ENCODE measurements around the gene ACAD9. TPM values are rescaled to one million over a fixed set of nuclear protein-coding genes. Genes with fewer than 3 reads are reported as not detected.

The ACAD9 gene
- total RNA-seq, 2 experiments from 2014 or later, result 60.0 to 70.7 TPM

DNA sequence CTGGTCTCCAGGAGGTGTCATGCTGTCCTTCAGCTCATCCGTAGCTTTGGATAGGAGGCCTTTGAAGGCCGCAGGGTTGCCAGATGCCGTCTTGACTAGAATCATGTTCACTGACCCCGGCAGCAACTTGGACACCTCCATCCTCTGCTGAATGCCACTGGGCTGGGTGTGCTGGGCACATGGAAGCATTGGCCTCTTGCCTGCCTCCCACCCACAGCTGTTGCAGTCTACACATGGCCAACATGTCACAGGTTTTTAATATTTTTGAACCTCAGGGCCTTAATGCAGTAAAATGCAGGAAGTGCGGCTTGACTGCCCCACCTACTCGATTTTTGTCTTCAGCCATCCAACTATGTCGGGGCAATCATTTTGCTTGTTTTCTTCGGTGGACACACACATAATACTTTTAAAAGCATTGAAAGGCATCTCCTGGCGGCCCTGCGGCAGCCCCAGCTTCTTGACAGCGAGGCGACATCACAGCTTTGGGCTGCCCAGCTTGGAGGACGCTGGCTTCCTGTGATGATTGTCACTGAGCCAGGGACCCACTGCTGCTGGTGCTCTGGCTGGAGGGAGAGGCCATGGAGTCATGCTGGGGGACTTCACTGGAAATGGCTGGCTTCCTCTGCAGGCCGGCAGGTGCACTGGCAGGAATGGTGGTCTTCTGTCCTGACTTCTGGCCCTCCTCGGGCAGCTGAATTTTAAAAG is 31.6 kb upstream of the ACAD9 start:
- ATAC-seq, result no peak
- ChIA-PET CTCF (interaction anchor here (0.6 to 3.5 kb wide), 6 partner anchors 28 to 234 kb away, joined by 3 to 23 read pairs (median 4); no protein-coding TSS in a partner anchor), POLR2A (no interaction called here)
- no peak overlapping the region for H3K27ac Mint-ChIP-seq
- H3K9me3 Mint-ChIP-seq (ENCODE audit: low read depth), result no peaks in the 10 kb centered on the region
- H3K4me3 Mint-ChIP-seq, result no peak overlapping the region
- H3K4me1 Mint-ChIP-seq, result peaks cover 20% of the 10 kb centered on the region
- no peaks in the 10 kb centered on the region for H3K36me3 Mint-ChIP-seq (ENCODE audit: low read depth)
- intact Hi-C loops (cut with DNase I, micrococcal nuclease), result loop anchor here (2.0 kb wide), 1 partner anchor 63 kb away; no protein-coding TSS in a partner anchor
- H3K27me3 Mint-ChIP-seq, result no peaks in the 10 kb centered on the region
- DNase-seq, result no peak

DNA sequence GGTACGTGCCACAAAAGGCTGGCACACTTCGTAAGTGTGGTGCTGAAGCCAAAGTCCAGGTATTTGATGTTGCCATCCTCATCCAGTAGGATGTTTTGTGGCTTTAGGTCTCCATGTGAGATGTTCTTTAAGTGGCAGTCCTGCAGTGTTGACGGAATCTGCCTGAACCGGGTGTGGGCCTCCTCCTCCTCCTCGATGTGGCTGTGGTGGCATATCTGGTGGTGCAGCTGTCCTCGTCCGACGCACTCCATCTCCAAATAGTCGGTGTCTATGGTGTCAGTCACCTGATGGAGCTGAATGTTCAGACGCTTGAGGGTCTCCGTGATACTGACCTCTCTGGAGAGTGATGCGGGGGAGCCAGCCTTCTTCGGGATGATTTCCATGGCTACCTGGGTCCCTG is 30.5 kb upstream of the ACAD9 start:
- intact Hi-C loops (cut with DNase I, micrococcal nuclease), result no loop called here
- Mint-ChIP-seq H3K9me3 (ENCODE audit: low read depth) (no peaks in the 10 kb centered on the region), H3K36me3 (ENCODE audit: low read depth) (no peaks in the 10 kb centered on the region), H3K27ac (no peak overlapping the region), H3K4me3 (no peak overlapping the region), H3K4me1 (peaks cover 20% of the 10 kb centered on the region), H3K27me3 (no peaks in the 10 kb centered on the region)
- ATAC-seq (no peak), DNase-seq (no peak)
- ChIA-PET POLR2A (no interaction called here), CTCF (interaction anchor here (0.9 to 3.4 kb wide), 2 partner anchors 32 to 235 kb away, joined by 3 to 11 read pairs; no protein-coding TSS in a partner anchor)

DNA sequence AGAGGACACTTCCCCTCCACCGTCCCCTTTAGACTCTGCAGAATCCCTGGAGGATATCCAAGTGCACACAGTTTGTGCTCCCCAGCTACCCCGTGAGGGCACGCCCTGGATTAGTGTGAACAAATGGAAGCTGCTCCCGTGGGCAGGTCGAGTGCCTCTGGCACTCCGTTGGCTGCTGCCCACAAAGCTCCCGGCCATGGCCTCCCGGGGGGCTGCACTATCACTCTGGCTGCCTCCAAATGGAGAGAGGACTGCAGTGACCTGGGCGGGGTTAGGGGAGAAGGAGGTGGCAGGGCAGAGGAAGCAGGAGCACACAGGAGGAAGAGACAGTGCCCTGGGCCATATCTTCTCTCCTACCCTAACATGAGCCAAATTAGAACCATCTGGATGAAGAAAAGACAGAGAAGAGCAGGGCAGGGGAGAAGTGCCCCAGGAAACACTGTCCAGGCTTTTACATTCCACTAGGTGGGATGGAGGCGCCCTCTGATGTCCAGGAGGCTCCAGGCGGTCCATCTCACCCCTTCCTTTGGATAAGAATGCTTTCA is 29.4 kb upstream of the ACAD9 start:
- Mint-ChIP-seq H3K27ac (no peak overlapping the region), H3K4me1 (peaks cover 18% of the 10 kb centered on the region), H3K27me3 (no peaks in the 10 kb centered on the region), H3K36me3 (ENCODE audit: low read depth) (no peaks in the 10 kb centered on the region), H3K4me3 (no peak overlapping the region), H3K9me3 (ENCODE audit: low read depth) (peaks cover 8% of the 10 kb centered on the region)
- intact Hi-C loops (cut with DNase I, micrococcal nuclease), result loop anchor here in 1 of 2 experiments (10.0 kb wide), 1 partner anchor 325 kb away; no protein-coding TSS in a partner anchor
- POLR2A ChIA-PET, result no interaction called here
- no peak for ATAC-seq
- CTCF ChIA-PET, result no interaction called here
- DNase-seq, result peak; percentile 24

DNA sequence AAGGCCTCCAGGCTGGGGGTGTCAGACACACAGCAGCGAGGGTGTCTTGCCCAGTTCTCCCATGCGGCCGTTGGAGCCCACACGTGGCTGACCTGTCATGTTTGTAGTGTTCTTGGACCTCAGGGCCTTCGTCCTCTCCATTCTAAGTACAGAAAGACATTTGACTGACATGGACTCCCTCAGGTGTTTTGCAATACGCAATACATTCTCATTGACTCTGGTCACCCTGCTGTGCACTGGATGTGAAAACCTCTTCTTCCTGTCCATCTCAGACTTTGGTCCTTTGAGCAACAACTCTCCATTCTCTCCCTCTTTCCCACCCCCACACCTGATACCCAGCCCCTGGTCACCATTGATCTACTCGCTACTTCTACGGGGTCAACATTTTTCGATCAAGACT is 28.9 kb upstream of the ACAD9 start:
- intact Hi-C loops (cut with DNase I, micrococcal nuclease), result loop anchor here in 1 of 2 experiments (10.0 kb wide), 1 partner anchor 326 kb away; no protein-coding TSS in a partner anchor
- peaks cover 13% of the 10 kb centered on the region for H3K4me1 Mint-ChIP-seq
- ChIA-PET CTCF (no interaction called here), POLR2A (no interaction called here)
- no peaks in the 10 kb centered on the region for H3K27me3 Mint-ChIP-seq
- no peak overlapping the region for H3K27ac Mint-ChIP-seq
- H3K4me3 Mint-ChIP-seq, result no peak overlapping the region
- H3K9me3 Mint-ChIP-seq (ENCODE audit: low read depth), result peaks cover 12% of the 10 kb centered on the region
- DNase-seq, result no peak
- no peak for ATAC-seq
- no peaks in the 10 kb centered on the region for H3K36me3 Mint-ChIP-seq (ENCODE audit: low read depth)

DNA sequence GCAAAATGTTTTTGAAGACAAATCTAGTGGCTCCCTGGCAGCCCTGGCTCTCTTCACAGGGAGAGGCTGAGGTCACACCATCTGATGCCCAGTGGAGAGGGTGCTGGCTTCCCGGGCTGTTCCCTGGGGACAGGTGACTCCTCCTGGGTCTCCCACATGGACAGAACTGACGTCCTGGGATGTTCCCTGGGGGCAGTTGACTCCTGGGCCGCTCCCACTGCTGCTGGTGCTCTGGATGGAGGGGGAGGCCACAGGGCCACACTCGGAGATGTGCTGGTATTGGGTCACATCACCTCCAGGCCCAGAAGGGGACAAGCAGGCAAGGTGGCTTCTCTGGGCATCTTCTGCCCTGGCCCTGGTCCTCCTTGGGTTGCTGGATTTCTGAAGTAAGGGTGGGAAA is 27.8 kb upstream of the ACAD9 start:
- H3K27me3 Mint-ChIP-seq, result no peaks in the 10 kb centered on the region
- H3K4me1 Mint-ChIP-seq, result peaks cover 5% of the 10 kb centered on the region
- no peak for DNase-seq
- intact Hi-C loops (cut with DNase I, micrococcal nuclease), result loop anchor here in 1 of 2 experiments (10.0 kb wide), 1 partner anchor 327 kb away; no protein-coding TSS in a partner anchor
- CTCF ChIA-PET, result interaction anchor here (2.4 kb wide), 1 partner anchor 171 kb away, joined by 8 read pairs; no protein-coding TSS in a partner anchor
- POLR2A ChIA-PET, result no interaction called here
- H3K4me3 Mint-ChIP-seq, result no peak overlapping the region
- H3K9me3 Mint-ChIP-seq (ENCODE audit: low read depth), result peaks cover 14% of the 10 kb centered on the region
- no peaks in the 10 kb centered on the region for H3K36me3 Mint-ChIP-seq (ENCODE audit: low read depth)
- H3K27ac Mint-ChIP-seq, result no peak overlapping the region
- ATAC-seq, result no peak

DNA sequence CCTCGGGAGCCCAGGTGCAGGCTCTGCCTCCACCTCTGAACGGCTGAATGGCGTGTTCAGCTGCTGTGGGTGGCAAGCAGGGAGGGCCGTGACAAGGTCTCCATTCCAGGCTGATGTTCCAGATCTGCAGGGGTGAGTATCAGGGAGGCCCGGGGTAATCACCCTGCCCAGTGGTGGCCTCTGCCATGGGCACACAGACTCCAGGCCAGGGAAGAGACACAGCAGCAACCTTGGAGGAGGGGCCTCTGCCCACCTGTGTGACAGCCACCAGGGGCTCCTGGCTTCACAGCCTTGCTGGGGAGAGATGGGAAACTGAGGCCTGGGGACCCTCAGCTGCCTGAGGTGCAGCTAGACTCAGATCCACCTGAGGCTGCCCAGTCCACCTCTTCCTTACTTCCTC is 25.6 kb upstream of the ACAD9 start:
- Mint-ChIP-seq H3K27me3 (no peaks in the 10 kb centered on the region), H3K9me3 (ENCODE audit: low read depth) (peaks cover 26% of the 10 kb centered on the region)
- CTCF ChIA-PET, result interaction anchor here (1.5 to 2.4 kb wide), 2 partner anchors 171 to 173 kb away, joined by 4 to 8 read pairs; no protein-coding TSS in a partner anchor

DNA sequence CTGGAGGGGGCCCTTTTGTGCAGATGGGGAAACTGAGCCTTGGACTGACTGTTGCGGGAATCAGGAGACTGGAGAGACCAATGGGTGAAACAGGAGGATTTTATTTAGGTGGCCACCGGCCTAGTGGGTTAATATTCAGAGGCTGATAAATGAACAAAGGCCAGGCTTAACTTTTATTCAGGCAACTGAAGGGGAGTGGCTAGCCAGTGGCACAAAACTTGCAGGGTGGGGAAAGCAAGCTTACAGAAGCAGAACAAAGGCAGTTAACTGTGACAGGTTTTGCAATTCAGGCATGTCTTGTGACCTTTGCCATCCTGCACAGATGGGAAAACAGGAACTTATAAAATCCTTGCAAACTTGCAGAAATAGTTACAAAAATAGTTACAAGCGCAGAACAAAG is 24.9 kb upstream of the ACAD9 start:
- no peak overlapping the region for H3K27ac Mint-ChIP-seq
- H3K27me3 Mint-ChIP-seq, result no peaks in the 10 kb centered on the region
- CTCF ChIA-PET, result interaction anchor here (1.0 to 1.6 kb wide), 2 partner anchors 21 to 37 kb away, joined by 3 to 5 read pairs; no protein-coding TSS in a partner anchor
- H3K4me1 Mint-ChIP-seq, result no peaks in the 10 kb centered on the region
- intact Hi-C loops (cut with DNase I, micrococcal nuclease), result loop anchor here in 1 of 2 experiments (10.0 kb wide), 1 partner anchor 330 kb away; no protein-coding TSS in a partner anchor
- ATAC-seq (no peak), DNase-seq (no peak)
- peaks cover 12% of the 10 kb centered on the region for H3K36me3 Mint-ChIP-seq (ENCODE audit: low read depth)
- POLR2A ChIA-PET, result no interaction called here
- H3K9me3 Mint-ChIP-seq (ENCODE audit: low read depth), result peaks cover 31% of the 10 kb centered on the region
- H3K4me3 Mint-ChIP-seq, result no peak overlapping the region

More for the DNA sequence above, 25.6 kb upstream of the ACAD9 start:
- Mint-ChIP-seq H3K27ac (no peak overlapping the region), H3K4me1 (no peaks in the 10 kb centered on the region), H3K36me3 (ENCODE audit: low read depth) (peaks cover 8% of the 10 kb centered on the region), H3K4me3 (no peak overlapping the region)
- intact Hi-C loops (cut with DNase I, micrococcal nuclease), result loop anchor here in 1 of 2 experiments (10.0 kb wide), 1 partner anchor 329 kb away; no protein-coding TSS in a partner anchor
- POLR2A ChIA-PET, result no interaction called here
- ATAC-seq (no peak), DNase-seq (no peak)

DNA sequence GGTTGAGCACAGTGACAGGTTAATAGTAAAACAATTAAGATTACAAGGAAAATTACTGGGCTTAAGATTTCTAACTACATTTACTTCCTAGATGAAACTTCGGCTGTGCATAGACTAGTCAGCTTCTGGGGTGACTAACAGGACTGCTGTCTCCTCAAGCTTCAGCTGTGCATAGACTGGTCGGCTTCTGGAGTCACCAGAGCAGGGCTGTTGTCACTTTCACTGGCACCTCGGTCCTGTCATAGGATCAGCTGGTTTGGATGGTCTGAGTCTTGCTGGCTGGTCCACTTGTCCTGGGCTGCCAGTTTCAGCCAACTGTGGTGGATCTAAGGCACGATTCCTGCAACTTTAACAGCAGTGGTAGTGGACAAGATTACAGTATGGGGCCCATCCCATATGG is 23.9 kb upstream of the ACAD9 start:
- Mint-ChIP-seq H3K27ac (no peak overlapping the region), H3K36me3 (ENCODE audit: low read depth) (peaks cover 23% of the 10 kb centered on the region)
- POLR2A ChIA-PET, result no interaction called here

DNA sequence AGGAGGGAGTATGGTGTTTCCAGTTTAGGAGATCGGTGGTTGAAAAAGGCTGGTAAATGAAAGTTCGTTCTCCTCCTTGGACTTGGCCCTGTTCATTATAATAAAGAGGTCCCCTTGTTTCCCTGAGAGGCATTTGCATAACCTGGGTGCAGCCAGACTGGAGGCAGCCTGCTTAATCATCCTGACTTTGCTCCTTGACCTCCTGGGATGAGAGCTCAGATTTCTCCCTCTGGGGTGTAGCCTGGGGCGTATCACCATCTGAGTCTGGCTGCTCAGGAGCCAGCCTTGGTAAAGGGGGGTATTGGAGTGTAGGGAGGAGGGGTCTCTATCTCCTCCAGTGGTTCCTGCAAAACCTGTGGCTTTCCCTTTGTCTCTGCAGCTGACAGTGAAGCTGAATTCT is 21.3 kb upstream of the ACAD9 start:
- H3K36me3 Mint-ChIP-seq (ENCODE audit: low read depth), result peaks cover 36% of the 10 kb centered on the region
- H3K4me3 Mint-ChIP-seq, result no peak overlapping the region
- DNase-seq (no peak), ATAC-seq (no peak)
- no peaks in the 10 kb centered on the region for H3K27me3 Mint-ChIP-seq
- no peak overlapping the region for H3K27ac Mint-ChIP-seq
- intact Hi-C loops (cut with DNase I, micrococcal nuclease), result loop anchor here in 1 of 2 experiments (5.0 to 10.0 kb wide), 2 partner anchors 196 to 333 kb away; no protein-coding TSS in a partner anchor
- ChIA-PET CTCF (no interaction called here), POLR2A (no interaction called here)
- no peaks in the 10 kb centered on the region for H3K4me1 Mint-ChIP-seq
- H3K9me3 Mint-ChIP-seq (ENCODE audit: low read depth), result peaks cover 47% of the 10 kb centered on the region

More for the DNA sequence above, 23.9 kb upstream of the ACAD9 start:
- intact Hi-C loops (cut with DNase I, micrococcal nuclease), result loop anchor here in 1 of 2 experiments (5.0 to 10.0 kb wide), 2 partner anchors 193 to 331 kb away; no protein-coding TSS in a partner anchor
- Mint-ChIP-seq H3K4me1 (no peaks in the 10 kb centered on the region), H3K27me3 (no peaks in the 10 kb centered on the region), H3K4me3 (no peak overlapping the region), H3K9me3 (ENCODE audit: low read depth) (peaks cover 42% of the 10 kb centered on the region)
- ATAC-seq (no peak), DNase-seq (no peak)
- CTCF ChIA-PET, result interaction anchor here (1.6 kb wide), 2 partner anchors 10 to 38 kb away, joined by 3 read pairs; no protein-coding TSS in a partner anchor

DNA sequence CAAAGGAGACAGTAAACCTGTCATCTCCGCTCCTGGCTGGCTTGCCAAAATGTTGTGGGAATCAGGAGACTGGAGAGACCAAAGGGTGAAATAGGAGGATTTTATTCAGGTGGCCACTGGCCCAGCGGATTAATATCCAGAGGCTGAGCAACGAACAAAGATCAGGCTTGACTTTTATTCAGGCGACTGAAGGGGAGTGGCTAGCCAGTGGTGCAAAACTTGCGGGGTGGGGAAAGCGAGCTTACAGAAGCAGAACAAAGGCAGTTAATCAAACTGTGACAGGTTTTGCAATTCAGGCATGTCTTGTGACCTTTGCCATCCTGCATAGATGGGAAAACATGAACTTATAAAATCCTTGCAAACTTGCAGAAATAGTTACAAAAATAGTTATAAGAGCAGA is 19.8 kb upstream of the ACAD9 start:
- Mint-ChIP-seq H3K36me3 (ENCODE audit: low read depth) (peaks cover 36% of the 10 kb centered on the region), H3K9me3 (ENCODE audit: low read depth) (peaks cover 40% of the 10 kb centered on the region), H3K4me1 (no peaks in the 10 kb centered on the region), H3K27me3 (no peaks in the 10 kb centered on the region), H3K27ac (no peak overlapping the region), H3K4me3 (no peak overlapping the region)
- intact Hi-C loops (cut with DNase I, micrococcal nuclease), result loop anchor here in 1 of 2 experiments (5.0 to 10.0 kb wide), 3 partner anchors 177 to 335 kb away; no protein-coding TSS in a partner anchor
- POLR2A ChIA-PET, result no interaction called here
- ATAC-seq (no peak), DNase-seq (no peak)
- CTCF ChIA-PET, result no interaction called here

DNA sequence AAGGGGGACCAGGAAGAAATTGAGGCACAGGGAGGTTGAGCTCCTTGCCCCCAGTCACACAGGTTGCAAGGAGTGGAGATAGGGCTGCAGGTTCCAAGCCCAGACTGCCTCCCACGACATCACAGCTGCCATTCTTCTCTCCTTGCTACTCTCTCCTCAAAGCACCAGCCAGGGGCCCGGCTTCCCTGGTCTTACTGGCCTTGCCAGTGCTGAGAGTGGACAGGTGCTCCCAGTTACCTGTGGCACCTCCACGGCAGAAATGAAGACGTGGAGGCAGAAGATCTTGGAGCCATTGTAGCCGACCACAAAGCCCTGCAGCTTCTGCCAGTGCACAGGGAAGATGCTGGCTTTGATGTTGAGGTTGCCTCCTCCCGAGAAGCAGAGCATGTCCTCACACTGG is 17.9 kb upstream of the ACAD9 start:
- ChIA-PET CTCF (interaction anchor here (0.6 kb wide), 1 partner anchor 14 kb away, joined by 3 read pairs; no protein-coding TSS in a partner anchor), POLR2A (no interaction called here)
- ATAC-seq (no peak), DNase-seq (no peak)
- Mint-ChIP-seq H3K4me3 (no peak overlapping the region), H3K4me1 (no peaks in the 10 kb centered on the region), H3K27me3 (no peaks in the 10 kb centered on the region), H3K9me3 (ENCODE audit: low read depth) (peaks cover 33% of the 10 kb centered on the region), H3K27ac (no peak overlapping the region), H3K36me3 (ENCODE audit: low read depth) (peaks cover 36% of the 10 kb centered on the region)
- intact Hi-C loops (cut with DNase I, micrococcal nuclease), result loop anchor here in 1 of 2 experiments (5.0 kb wide), 1 partner anchor 179 kb away; no protein-coding TSS in a partner anchor
